HepG2 (cell line): ENCODE measurements around the gene SHFL. TPM values are rescaled to one million over a fixed set of nuclear protein-coding genes. Genes with fewer than 3 reads are reported as not detected.

Source experiments
- CREB1 ChIP-seq, 2 experiments: fragments of 450-650 bp in 1 of 2; IDR thresholded peaks; 2 replicates each; pipeline ENCODE4 v1.6.1; 2016 to 2017; ENCODE audit warnings: control low read depth in 1 of 2, mild to moderate bottlenecking in 1 of 2, missing compliant biosample characterization in 1 of 2, missing genetic modification characterization in 1 of 2
- DMAP1 ChIP-seq: IDR thresholded peaks from 2 replicates; pipeline ENCODE4 v1.6.1; 2016
- DNMT1 ChIP-seq: sonication (generic); formaldehyde crosslinking; IDR thresholded peaks from 2 replicates; pipeline ENCODE4 v1.5.1; 2020; ENCODE audit warnings: mild to moderate bottlenecking, missing genetic modification reagents
- FIP1L1 ChIP-seq: fragments of 200-400 bp; formaldehyde crosslinking; IDR thresholded peaks from 2 replicates; pipeline ENCODE4 v1.6.1; 2018; ENCODE audit warnings: low read depth, mild to moderate bottlenecking, low read length, moderate library complexity, borderline replicate concordance; ENCODE audit not compliant: insufficient read depth
- FOXM1 ChIP-seq: sonication (generic); formaldehyde crosslinking; IDR thresholded peaks from 2 replicates; pipeline ENCODE4 v1.5.0; 2020; ENCODE audit warnings: missing genetic modification reagents
- KDM6A ChIP-seq: IDR thresholded peaks from 2 replicates; pipeline ENCODE4 v1.6.1; 2016; ENCODE audit warnings: low read depth
- MAFK ChIP-seq, 2 experiments: IDR thresholded peaks in 1 of 2; conservative IDR thresholded peaks in 1 of 2; 2 replicates each; pipeline ENCODE4 v1.6.1; 2011; ENCODE audit warnings: improper control_type of control experiment in 2 of 2, low read length in 2 of 2
- SALL2 ChIP-seq: sonication (generic); formaldehyde crosslinking; IDR thresholded peaks from 2 replicates; pipeline ENCODE4 v1.8.1; 2023; ENCODE audit warnings: mild to moderate bottlenecking, missing genetic modification reagents, inconsistent platforms
- SETDB1 ChIP-seq: sonication (generic); formaldehyde crosslinking; IDR thresholded peaks from 2 replicates; pipeline ENCODE4 v1.5.1; 2020; ENCODE audit warnings: missing genetic modification reagents, mild to moderate bottlenecking, borderline replicate concordance
- SKI ChIP-seq: fragments of 450-650 bp; IDR thresholded peaks from one replicate; pipeline ENCODE4 v1.6.1; 2018; ENCODE audit warnings: mild to moderate bottlenecking; ENCODE audit not compliant: partially characterized antibody
- SMYD3 ChIP-seq: sonication (generic); formaldehyde crosslinking; IDR thresholded peaks from 2 replicates; pipeline ENCODE4 v1.8.1; 2023; ENCODE audit warnings: mild to moderate bottlenecking, missing genetic modification reagents
- SOX13 ChIP-seq, 3 experiments: fragments of 450-650 bp in 1 of 3; sonication (generic) in 1 of 3; formaldehyde crosslinking in 1 of 3; IDR thresholded peaks in 2 of 3; conservative IDR thresholded peaks in 1 of 3; 2 replicates each; pipeline versions ENCODE4 v1.5.0 to v1.6.1; 2016 to 2020; ENCODE audit warnings: antibody characterized with exemption in 1 of 3, mild to moderate bottlenecking in 1 of 3, missing compliant biosample characterization in 1 of 3, missing genetic modification reagents in 1 of 3, moderate library complexity in 1 of 3
- ZBTB1 ChIP-seq: sonication (generic); formaldehyde crosslinking; IDR thresholded peaks from 2 replicates; pipeline ENCODE4 v1.4.0; 2020; ENCODE audit warnings: missing genetic modification reagents, borderline replicate concordance
- ZFP82 ChIP-seq: sonication (generic); formaldehyde crosslinking; IDR thresholded peaks from 2 replicates; pipeline ENCODE4 v1.5.1; 2020; ENCODE audit warnings: mild to moderate bottlenecking, missing genetic modification reagents, borderline replicate concordance
- ZNF180 ChIP-seq: sonication (generic); formaldehyde crosslinking; IDR thresholded peaks from 2 replicates; pipeline ENCODE4 v1.4.0; 2020; ENCODE audit warnings: low read depth, missing genetic modification reagents, borderline replicate concordance
- ZNF225 ChIP-seq: sonication (generic); formaldehyde crosslinking; IDR thresholded peaks from 2 replicates; pipeline ENCODE4 v1.4.0; 2020; ENCODE audit warnings: mild to moderate bottlenecking, missing genetic modification reagents
- ZNF234 ChIP-seq: sonication (generic); formaldehyde crosslinking; conservative IDR thresholded peaks from 2 replicates; pipeline ENCODE4 v1.5.1; 2020; ENCODE audit warnings: mild to moderate bottlenecking, missing genetic modification reagents
- ZNF3 ChIP-seq: IDR thresholded peaks from 2 replicates; pipeline ENCODE4 v1.7.0; 2017; ENCODE audit warnings: inconsistent platforms
- ZNF34 ChIP-seq: sonication (generic); formaldehyde crosslinking; IDR thresholded peaks from 2 replicates; pipeline ENCODE4 v1.4.0; 2020; ENCODE audit warnings: mild to moderate bottlenecking, missing genetic modification reagents, borderline replicate concordance
- ZNF367 ChIP-seq: sonication (generic); formaldehyde crosslinking; IDR thresholded peaks from 2 replicates; pipeline ENCODE4 v1.4.0; 2020; ENCODE audit warnings: missing genetic modification reagents, borderline replicate concordance
- ZNF605 ChIP-seq: sonication (generic); formaldehyde crosslinking; IDR thresholded peaks from 2 replicates; pipeline ENCODE4 v1.8.0; 2022; ENCODE audit warnings: mild to moderate bottlenecking, missing genetic modification reagents
- ZNF777 ChIP-seq: sonication (generic); formaldehyde crosslinking; IDR thresholded peaks from 2 replicates; pipeline ENCODE4 v1.4.0; 2020; ENCODE audit warnings: missing genetic modification reagents
- ZNF891 ChIP-seq: sonication (generic); formaldehyde crosslinking; IDR thresholded peaks from 2 replicates; pipeline ENCODE4 v1.5.0; 2020; ENCODE audit warnings: mild to moderate bottlenecking, missing genetic modification reagents
- polyA plus RNA-seq, 8 experiments: library from polyadenylated mRNA; depleted of rRNA in 3 of 8; stranded (reverse) in 7 of 8; unstranded in 1 of 8; fragments of >200 nt; fragmentation: Illumina TruSeq in 4 of 8; extraction: Trizol in 4 of 8; gene quantifications; 2 replicates each; pipeline versions ENCODE4 v1.2.1 to v1.2.3, GENCODE V29; 2011 to 2016; ENCODE audit warnings: low read depth in 4 of 8, missing spikeins in 1 of 8, mixed read lengths in 1 of 8; ENCODE audit not compliant: insufficient read depth in 1 of 8
- total RNA-seq, 5 experiments: library from RNA; depleted of rRNA; stranded (reverse); fragments of >200 nt; fragmentation: Illumina TruSeq; extraction: Trizol; gene quantifications; 2 replicates each; pipeline ENCODE4 v1.2.3, GENCODE V29; 2016; ENCODE audit warnings: low read depth in 1 of 5
- TF ChIP-seq, protein P1 (sequence below): sonication (generic); formaldehyde crosslinking; IDR thresholded peaks from 2 replicates; pipeline ENCODE4 v1.4.0; 2020; ENCODE audit warnings: missing genetic modification reagents, mild to moderate bottlenecking, borderline replicate concordance
- TF ChIP-seq, protein P2 (sequence below): sonication (generic); formaldehyde crosslinking; IDR thresholded peaks from 2 replicates; pipeline ENCODE4 v1.8.1; 2022; ENCODE audit warnings: mild to moderate bottlenecking, missing genetic modification reagents
- TF ChIP-seq, protein P3 (sequence below): sonication (generic); formaldehyde crosslinking; IDR thresholded peaks from 2 replicates; pipeline ENCODE4 v1.4.0; 2020; ENCODE audit warnings: mild to moderate bottlenecking, missing genetic modification reagents
- TF ChIP-seq, protein P4 (sequence below): sonication (generic); formaldehyde crosslinking; IDR thresholded peaks from 2 replicates; pipeline ENCODE4 v1.5.1; 2020; ENCODE audit warnings: missing genetic modification reagents, mild to moderate bottlenecking, borderline replicate concordance

Gene SHFL
- total and polyA plus RNA-seq, 2 of the 13 experiments (the other 11 are each of a cell fraction or from before 2014, with no cell fraction given): 12.3 to 36.4 TPM

DNA sequence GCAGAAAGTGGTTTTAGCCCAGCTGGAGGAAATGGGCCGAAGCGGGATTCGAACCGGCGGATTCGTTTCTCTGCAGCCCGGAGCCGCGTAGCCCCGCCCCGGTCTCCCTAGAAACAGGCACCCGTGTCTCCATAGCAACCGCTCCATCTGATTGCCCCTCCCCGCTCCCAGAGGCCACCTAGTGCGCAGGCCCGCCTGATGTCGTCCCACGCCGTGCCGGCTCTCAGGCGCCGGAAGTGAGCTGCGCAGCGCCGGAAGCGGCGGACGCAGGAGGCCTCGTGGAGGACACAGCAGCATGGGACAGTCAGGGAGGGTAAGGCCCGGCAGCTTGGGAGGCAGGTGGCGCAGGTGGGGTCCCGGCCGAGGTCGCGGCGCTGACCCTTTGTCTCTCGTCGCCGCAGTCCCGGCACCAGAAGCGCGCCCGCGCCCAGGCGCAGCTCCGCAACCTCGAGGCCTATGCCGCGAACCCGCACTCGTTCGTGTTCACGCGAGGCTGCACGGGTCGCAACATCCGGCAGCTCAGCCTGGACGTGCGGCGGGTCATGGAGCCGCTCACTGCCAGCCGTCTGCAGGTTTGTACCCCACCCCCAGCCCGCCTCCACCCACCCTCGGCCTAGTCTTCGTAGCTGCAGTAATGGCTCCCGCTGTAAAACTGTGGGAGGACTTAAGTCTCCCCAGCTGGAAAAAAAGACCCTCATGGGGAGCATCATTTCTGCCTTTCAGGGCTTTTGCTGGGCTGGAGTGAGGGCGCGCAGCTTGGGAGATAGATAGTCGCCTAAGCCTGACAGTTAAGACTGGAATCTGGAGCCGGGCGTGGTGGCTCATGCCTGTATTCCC lies 20.2 kb downstream of the SHFL start, which contains the start of gene PPAN (continued):
- TF ChIP-seq ZFP82 (peak; percentile 96; the same call in 1 of the 2 replicates), SMYD3 (no peak), FOXM1 (no peak), KDM6A (no peak), FIP1L1 (no peak), ZNF3 (no peak), ZNF891 (peak; percentile 43; the same call in 1 of the 2 replicates), ZNF777 (CRISPR knock-in tag) (peak; percentile 81), SKI (no peak), ZNF34 (CRISPR knock-in tag) (no peak), CREB1 (IDR thresholded peaks at IDR 0.05) (peak; percentile 91), CREB1 (CRISPR knock-in tag; IDR thresholded peaks at IDR 0.05) (peak; percentile 93), ZNF234 (CRISPR knock-in tag) (no peak), ZBTB1 (CRISPR knock-in tag) (no peak), ZNF180 (CRISPR knock-in tag) (no peak), SETDB1 (no peak), MAFK (conservative IDR thresholded peaks at IDR 0.05 in 1 of 2, IDR thresholded peaks at IDR 0.05 in 1 of 2; ENCODE audit: low read length in 2 of 2) (no peak), ZNF225 (peak; percentile 72; the same call in 1 of the 2 replicates), DNMT1 (peak; percentile 75; the same call in 1 of the 2 replicates), SALL2 (CRISPR knock-in tag) (peak; percentile 81), ZNF367 (CRISPR knock-in tag) (no peak), SOX13 (IDR thresholded peaks at IDR 0.05) (no peak; the same call in 1 of the 2 replicates), SOX13 (CRISPR knock-in tag; conservative IDR thresholded peaks at IDR 0.05 in 1 of 2, IDR thresholded peaks at IDR 0.05 in 1 of 2) (peak in 1 of 2 experiments; percentile 38; a peak in 1 of 4 replicates), ZNF605 (CRISPR knock-in tag) (peak; percentile 69), DMAP1 (CRISPR knock-in tag) (peak; percentile 99)
- TF ChIP-seq, protein P1, sequence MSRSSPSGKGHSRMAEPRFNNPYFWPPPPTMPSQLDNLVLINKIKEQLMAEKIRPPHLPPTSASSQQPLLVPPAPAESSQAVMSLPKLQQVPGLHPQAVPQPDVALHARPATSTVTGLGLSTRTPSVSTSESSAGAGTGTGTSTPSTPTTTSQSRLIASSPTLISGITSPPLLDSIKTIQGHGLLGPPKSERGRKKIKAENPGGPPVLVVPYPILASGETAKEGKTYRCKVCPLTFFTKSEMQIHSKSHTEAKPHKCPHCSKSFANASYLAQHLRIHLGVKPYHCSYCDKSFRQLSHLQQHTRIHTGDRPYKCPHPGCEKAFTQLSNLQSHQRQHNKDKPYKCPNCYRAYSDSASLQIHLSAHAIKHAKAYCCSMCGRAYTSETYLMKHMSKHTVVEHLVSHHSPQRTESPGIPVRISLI (CRISPR knock-in tag): peak; percentile 57; the same call in 1 of the 2 replicates
- TF ChIP-seq, protein P2, sequence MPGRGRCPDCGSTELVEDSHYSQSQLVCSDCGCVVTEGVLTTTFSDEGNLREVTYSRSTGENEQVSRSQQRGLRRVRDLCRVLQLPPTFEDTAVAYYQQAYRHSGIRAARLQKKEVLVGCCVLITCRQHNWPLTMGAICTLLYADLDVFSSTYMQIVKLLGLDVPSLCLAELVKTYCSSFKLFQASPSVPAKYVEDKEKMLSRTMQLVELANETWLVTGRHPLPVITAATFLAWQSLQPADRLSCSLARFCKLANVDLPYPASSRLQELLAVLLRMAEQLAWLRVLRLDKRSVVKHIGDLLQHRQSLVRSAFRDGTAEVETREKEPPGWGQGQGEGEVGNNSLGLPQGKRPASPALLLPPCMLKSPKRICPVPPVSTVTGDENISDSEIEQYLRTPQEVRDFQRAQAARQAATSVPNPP (CRISPR knock-in tag): no peak
- TF ChIP-seq, protein P3, sequence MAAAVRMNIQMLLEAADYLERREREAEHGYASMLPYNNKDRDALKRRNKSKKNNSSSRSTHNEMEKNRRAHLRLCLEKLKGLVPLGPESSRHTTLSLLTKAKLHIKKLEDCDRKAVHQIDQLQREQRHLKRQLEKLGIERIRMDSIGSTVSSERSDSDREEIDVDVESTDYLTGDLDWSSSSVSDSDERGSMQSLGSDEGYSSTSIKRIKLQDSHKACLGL (CRISPR knock-in tag): peak; percentile 100; the same call in 1 of the 2 replicates
- TF ChIP-seq, protein P4, sequence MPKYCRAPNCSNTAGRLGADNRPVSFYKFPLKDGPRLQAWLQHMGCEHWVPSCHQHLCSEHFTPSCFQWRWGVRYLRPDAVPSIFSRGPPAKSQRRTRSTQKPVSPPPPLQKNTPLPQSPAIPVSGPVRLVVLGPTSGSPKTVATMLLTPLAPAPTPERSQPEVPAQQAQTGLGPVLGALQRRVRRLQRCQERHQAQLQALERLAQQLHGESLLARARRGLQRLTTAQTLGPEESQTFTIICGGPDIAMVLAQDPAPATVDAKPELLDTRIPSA (CRISPR knock-in tag): no peak
